Choroid plexus epithelial cell (primary cell): ENCODE data around the gene STYXL1.
"Not testable (repeated sequence)": the region's sequence is repeated elsewhere in the genome, so short reads cannot be mapped to it uniquely, and the experiment has no call there.

Experiments
- DNase-seq: peaks from one replicate; pipeline ENCODE4 v3.0.0-alpha.2; 2010; ENCODE audit warnings: low read depth
- H3K4me3 ChIP-seq: 2 replicates; pipeline ENCODE4 v1.5.1; 2011; ENCODE audit warnings: low read depth, mild to moderate bottlenecking, control low read depth, low read length, moderate library complexity
- CTCF ChIP-seq: conservative IDR thresholded peaks from 2 replicates; pipeline ENCODE4 v1.5.1; 2011; ENCODE audit warnings: low read depth, mild to moderate bottlenecking, control low read depth, inconsistent platforms, low read length, moderate library complexity

Gene STYXL1

GRCh38 chr7:76023002-76023401 is 24.8 kb downstream of the STYXL1 start:
- no peak for DNase-seq
- no peak for TF ChIP-seq CTCF
- no peak overlapping the region for H3K4me3 ChIP-seq

- TF ChIP-seq CTCF, result no peak
- no peak for DNase-seq
- no peak overlapping the region for H3K4me3 ChIP-seq
Observed at GRCh38 chr7:76022026-76022780, 25.6 kb downstream of the STYXL1 start.

- peak; percentile 71 for DNase-seq
- H3K4me3 ChIP-seq, result no peak overlapping the region
- peak; percentile 95 for TF ChIP-seq CTCF
Observed at GRCh38 chr7:76020031-76020714, 27.6 kb downstream of the STYXL1 start.

GRCh38 chr7:76018520-76018919 is 29.3 kb downstream of the STYXL1 start:
- DNase-seq, H3K4me3 ChIP-seq: not testable (repeated sequence)

GRCh38 chr7:76016191-76016947 is 31.4 kb downstream of the STYXL1 start:
- DNase-seq, result peak; percentile 75
- no peak overlapping the region for H3K4me3 ChIP-seq
- TF ChIP-seq CTCF, result no peak

- H3K4me3 ChIP-seq, result no peak overlapping the region
- no peak for TF ChIP-seq CTCF
- peak; percentile 93 for DNase-seq
Observed at GRCh38 chr7:76011442-76011861, 36.3 kb downstream of the STYXL1 start.

GRCh38 chr7:76009672-76010600 is 37.9 kb downstream of the STYXL1 start:
- TF ChIP-seq CTCF, result no peak

More at GRCh38 chr7:76009672-76010600, 37.9 kb downstream of the STYXL1 start:
- H3K4me3 ChIP-seq, result no peak overlapping the region
- no peak for DNase-seq
